SK-N-SH (cell line): ENCODE data around the gene HS3ST4. TPM values are rescaled to one million over a fixed set of nuclear protein-coding genes. Genes with fewer than 3 reads are reported as not detected.

Experiments used
- CTCF ChIA-PET: fragments of 300-600, 350-600 bp; formaldehyde crosslinking; extraction: SDS; loops from one replicate; lab custom pipeline; 2021; lab: Yijun Ruan, JAX
- POLR2A ChIA-PET: fragments of 350-600 bp; sonication (Branson Sonifier 250); formaldehyde crosslinking; extraction: SDS; loops from one replicate; lab custom pipeline; 2020; ENCODE audit warnings: antibody characterized with exemption, inconsistent platforms; lab: Yijun Ruan, JAX
- DNase-seq: peaks from one replicate; pipeline ENCODE4 v3.0.0; 2012
- H2AFZ ChIP-seq: fragments of 200-600 bp; sonication (generic); 2 replicates; pipeline ENCODE4 v1.8.1; 2016; ENCODE audit warnings: antibody characterized with exemption, mild to moderate bottlenecking, low read depth
- H3F3A ChIP-seq: fragments of 200-600 bp; sonication (generic); replicated peaks from 2 replicates; pipeline ENCODE3; 2016; ENCODE audit warnings: antibody characterized with exemption, mild to moderate bottlenecking; ENCODE audit not compliant: insufficient read depth
- H3K27ac ChIP-seq, 2 experiments: fragments of 200-500 bp in 1 of 2; fragments of 200-600 bp in 1 of 2; sonication (Bioruptor generic) in 1 of 2; sonication (generic), shearing (Covaris generic) in 1 of 2; 2 replicates each; pipeline versions ENCODE4 v1.5.1 to v1.6.1; 2014 to 2016; ENCODE audit warnings: low read depth in 2 of 2, inconsistent platforms in 1 of 2, low read length in 1 of 2, mild to moderate bottlenecking in 1 of 2, mixed read lengths in 1 of 2
- H3K27me3 ChIP-seq: fragments of 200-600 bp; sonication (generic), shearing (Covaris generic); 2 replicates; pipeline ENCODE4 v1.6.1; 2016; ENCODE audit warnings: mixed run types; ENCODE audit not compliant: insufficient read depth
- H3K36me3 ChIP-seq, 2 experiments: fragments of 200-500 bp in 1 of 2; fragments of 200-600 bp in 1 of 2; sonication (Bioruptor generic) in 1 of 2; sonication (generic) in 1 of 2; replicated peaks in 1 of 2; 2 replicates each; pipeline versions ENCODE3 to v1.5.1; 2014 to 2016; ENCODE audit warnings: low read length in 1 of 2, mild to moderate bottlenecking in 1 of 2; ENCODE audit not compliant: insufficient read depth in 2 of 2, control insufficient read depth in 1 of 2
- H3K4me1 ChIP-seq, 2 experiments: fragments of 200-500 bp in 1 of 2; fragments of 200-600 bp in 1 of 2; sonication (Bioruptor generic) in 1 of 2; sonication (generic), shearing (Covaris generic) in 1 of 2; 2 replicates each; pipeline versions ENCODE4 v1.5.1 to v1.6.1; 2014 to 2016; ENCODE audit warnings: low read depth in 1 of 2, low read length in 1 of 2, mixed run types in 1 of 2; ENCODE audit not compliant: insufficient read depth in 2 of 2, control insufficient read depth in 1 of 2
- H3K4me2 ChIP-seq: fragments of 200-600 bp; sonication (generic), shearing (Covaris generic); 2 replicates; pipeline ENCODE4 v1.6.1; 2017; ENCODE audit warnings: mixed run types
- H3K4me3 ChIP-seq, 2 experiments: fragments of 200-500 bp in 1 of 2; fragments of 200-600 bp in 1 of 2; sonication (Bioruptor generic) in 1 of 2; sonication (generic), shearing (Covaris generic) in 1 of 2; 2 replicates each; pipeline versions ENCODE4 v1.5.1 to v1.8.1; 2014 to 2016; ENCODE audit warnings: low read depth in 2 of 2, inconsistent platforms in 1 of 2, low read length in 1 of 2, mild to moderate bottlenecking in 1 of 2, mixed read lengths in 1 of 2, moderate library complexity in 1 of 2
- H3K79me2 ChIP-seq: fragments of 200-600 bp; sonication (generic); 2 replicates; pipeline ENCODE4 v1.8.1; 2017; ENCODE audit warnings: mild to moderate bottlenecking; ENCODE audit not compliant: insufficient read depth
- H3K9ac ChIP-seq: fragments of 200-600 bp; sonication (generic); 2 replicates; pipeline ENCODE4 v1.6.1; 2017; ENCODE audit warnings: mixed run types
- H3K9me2 ChIP-seq: fragments of 200-600 bp; sonication (generic); 2 replicates; pipeline ENCODE4 v1.6.1; 2017; ENCODE audit warnings: mixed run types
- H3K9me3 ChIP-seq: fragments of 200-600 bp; sonication (generic); 2 replicates; pipeline ENCODE4 v1.6.1; 2017; ENCODE audit warnings: mixed run types, mild to moderate bottlenecking, moderate library complexity
- H4K20me1 ChIP-seq: fragments of 200-600 bp; sonication (generic); 2 replicates; pipeline ENCODE4 v1.6.1; 2017; ENCODE audit warnings: mild to moderate bottlenecking, mixed run types; ENCODE audit not compliant: insufficient read depth
- ELF1 ChIP-seq: IDR thresholded peaks from 2 replicates; pipeline ENCODE4 v1.4.0; 2012
- EP300 ChIP-seq, 2 experiments: IDR thresholded peaks; 2 replicates each; pipeline versions ENCODE4 v1.4.0 to v1.6.1; 2012; ENCODE audit warnings: borderline replicate concordance in 1 of 2, low read depth in 1 of 2, low read length in 1 of 2
- FOXM1 ChIP-seq: IDR thresholded peaks from 2 replicates; pipeline ENCODE4 v1.4.0; 2012; ENCODE audit warnings: low read depth, mild to moderate bottlenecking
- IRF3 ChIP-seq: fragments of 150-350 bp; IDR thresholded peaks from 2 replicates; pipeline ENCODE4 v1.6.1; 2016; ENCODE audit warnings: mild to moderate bottlenecking, low read depth, low read length
- JUND ChIP-seq: IDR thresholded peaks from 2 replicates; pipeline ENCODE4 v1.4.0; 2012
- MEF2A ChIP-seq: IDR thresholded peaks from 2 replicates; pipeline ENCODE4 v1.4.0; 2012; ENCODE audit warnings: low read depth, borderline replicate concordance
- PBX3 ChIP-seq: IDR thresholded peaks from 2 replicates; pipeline ENCODE4; 2012
- POLR2AphosphoS5 ChIP-seq: IDR thresholded peaks from 2 replicates; pipeline ENCODE4 v1.6.1; 2012; ENCODE audit warnings: low read depth, low read length
- RAD21 ChIP-seq: IDR thresholded peaks from 2 replicates; pipeline ENCODE4 v1.6.1; 2012; ENCODE audit warnings: mild to moderate bottlenecking, low read length
- RCOR1 ChIP-seq: fragments of 150-350 bp; IDR thresholded peaks from 2 replicates; pipeline ENCODE4 v1.6.1; 2017; ENCODE audit warnings: antibody characterized with exemption, low read length
- RFX5 ChIP-seq: IDR thresholded peaks from 2 replicates; pipeline ENCODE4 v1.6.1; 2012; ENCODE audit warnings: mild to moderate bottlenecking, improper control_type of control experiment, low read length
- RXRA ChIP-seq: IDR thresholded peaks from 2 replicates; pipeline ENCODE4 v1.4.0; 2012; ENCODE audit warnings: low read depth, mild to moderate bottlenecking, borderline replicate concordance
- SMC3 ChIP-seq: IDR thresholded peaks from 2 replicates; pipeline ENCODE4 v1.6.1; 2012; ENCODE audit warnings: low read depth, low read length, improper control_type of control experiment
- TAF1 ChIP-seq: IDR thresholded peaks from 2 replicates; pipeline ENCODE4 v1.6.1; 2012; ENCODE audit warnings: low read depth, mild to moderate bottlenecking, low read length, moderate library complexity, borderline replicate concordance
- USF1 ChIP-seq: IDR thresholded peaks from 2 replicates; pipeline ENCODE4 v1.4.0; 2012; ENCODE audit warnings: low read depth, borderline replicate concordance
- YY1 ChIP-seq: IDR thresholded peaks from 2 replicates; pipeline ENCODE4 v1.4.0; 2012; ENCODE audit warnings: low read depth, mild to moderate bottlenecking
- ZBTB33 ChIP-seq: IDR thresholded peaks from 2 replicates; pipeline ENCODE4 v1.4.0; 2012; ENCODE audit warnings: low read depth, borderline replicate concordance
- WGBS: methylation state at CpG from one replicate; pipeline ENCODE4 v1.1.6; 2017; ENCODE audit warnings: low lambda C conversion rate; 5-methylcytosine and 5-hydroxymethylcytosine counted together
- polyA plus RNA-seq, 3 experiments: library from polyadenylated mRNA; depleted of rRNA; stranded (reverse); fragments of >200 nt; gene quantifications; 2 replicates each; pipeline ENCODE4 v1.2.3, GENCODE V29; 2012

The HS3ST4 gene
- polyA plus RNA-seq, 1 of the 3 experiments (the other 2 are of a cell fraction), result not detected

GRCh38 chr16:25845901-25846300 lies 154.1 kb downstream of the HS3ST4 start:
- CTCF ChIA-PET, result no interaction called here
- H3K9ac ChIP-seq, result no peak overlapping the region
- H3K9me2 ChIP-seq, result no peaks in the 10 kb centered on the region
- no peak overlapping the region for H3K27ac ChIP-seq
- H3K4me1 ChIP-seq, result no peaks in the 10 kb centered on the region
- H3F3A ChIP-seq, result no peaks in the 10 kb centered on the region
- no peaks in the 10 kb centered on the region for H3K36me3 ChIP-seq
- no peak for DNase-seq
- H3K79me2 ChIP-seq, result no peaks in the 10 kb centered on the region
- no peaks in the 10 kb centered on the region for H4K20me1 ChIP-seq
- TF ChIP-seq PBX3, result no peak
- TF ChIP-seq RFX5, result no peak
- no peak for TF ChIP-seq IRF3
- no peak for TF ChIP-seq JUND
- TF ChIP-seq EP300 (IDR thresholded peaks at IDR 0.05; ENCODE audit: borderline replicate concordance in 1 of 2, low read depth in 1 of 2, low read length in 1 of 2), result no peak
- TF ChIP-seq USF1, result no peak
- no peak for TF ChIP-seq RAD21
- TF ChIP-seq YY1, result no peak
- no peak for TF ChIP-seq SMC3
- TF ChIP-seq RCOR1, result no peak
- TF ChIP-seq MEF2A, result no peak
- TF ChIP-seq ZBTB33, result no peak
- no peak for TF ChIP-seq FOXM1
- TF ChIP-seq RXRA, result no peak
- no peak for TF ChIP-seq ELF1
- no peak for TF ChIP-seq POLR2AphosphoS5
- TF ChIP-seq TAF1, result no peak
- no peaks in the 10 kb centered on the region for H3K27me3 ChIP-seq
- no peak overlapping the region for H3K4me2 ChIP-seq
- no peak overlapping the region for H2AFZ ChIP-seq
- 5% methylated on average over 3 of the region's 3 CpGs for WGBS
- POLR2A ChIA-PET, result no interaction called here
- H3K9me3 ChIP-seq, result no peaks in the 10 kb centered on the region
- H3K4me3 ChIP-seq, result no peak overlapping the region
